H1 (cell line): ENCODE data around the gene DEFB108B. TPM values are rescaled to one million over a fixed set of nuclear protein-coding genes. Genes with fewer than 3 reads are reported as not detected.
"Not testable (repeated sequence)": the region's sequence is repeated elsewhere in the genome, so short reads cannot be mapped to it uniquely, and the experiment has no call there.

ENCODE experiments used
- CTCF ChIA-PET: fragments of 300-600 bp; sonication (Branson Sonifier 250); formaldehyde crosslinking; loops from one replicate; lab custom pipeline; 2021; ENCODE audit not compliant: partially characterized antibody; lab: Charles Lee
- POLR2A ChIA-PET: fragments of 300-600 bp; sonication (Branson Sonifier 250); formaldehyde crosslinking; loops from one replicate; lab custom pipeline; 2021; ENCODE audit warnings: inconsistent platforms; ENCODE audit not compliant: partially characterized antibody; lab: Charles Lee
- DNase-seq, 2 experiments: peaks; one replicate each; pipeline versions ENCODE4 v3.0.0 to v3.0.0-alpha.2; 2010 to 2022; ENCODE audit warnings: low spot score in 2 of 2, low read depth in 1 of 2, mixed read lengths in 1 of 2
- FAIRE-seq: peaks from 2 replicates; lab custom pipeline; 2011; peaks lifted over from hg19 to GRCh38; lab: Jason Lieb, UNC
- H2AFZ ChIP-seq: 2 replicates; pipeline ENCODE4 v1.8.1; 2012; ENCODE audit warnings: low read length, inconsistent platforms
- H2AK5ac ChIP-seq: 2 replicates; pipeline ENCODE4 v1.6.1; 2013; ENCODE audit warnings: low read depth, low read length
- H2BK120ac ChIP-seq: replicated peaks from 2 replicates; pipeline ENCODE3; 2013; ENCODE audit warnings: low read depth, low read length, inconsistent platforms
- H2BK12ac ChIP-seq: 2 replicates; pipeline ENCODE4 v1.6.1; 2013; ENCODE audit warnings: low read depth, low read length
- H2BK15ac ChIP-seq: 2 replicates; pipeline ENCODE4 v1.6.1; 2013; ENCODE audit warnings: low read length
- H2BK20ac ChIP-seq: 2 replicates; pipeline ENCODE4 v1.6.1; 2013; ENCODE audit warnings: low read length
- H2BK5ac ChIP-seq: 2 replicates; pipeline ENCODE4 v1.6.1; 2013; ENCODE audit warnings: low read depth, low read length
- H3K14ac ChIP-seq: 2 replicates; pipeline ENCODE4 v1.6.1; 2013; ENCODE audit warnings: inconsistent platforms; ENCODE audit not compliant: insufficient read length
- H3K18ac ChIP-seq: 2 replicates; pipeline ENCODE4 v1.6.1; 2013; ENCODE audit warnings: low read length; ENCODE audit errors: extremely low read depth
- H3K23ac ChIP-seq: 2 replicates; pipeline ENCODE4 v1.6.1; 2013; ENCODE audit warnings: inconsistent platforms; ENCODE audit not compliant: insufficient read length
- H3K23me2 ChIP-seq: 2 replicates; pipeline ENCODE4 v1.6.1; 2013; ENCODE audit warnings: low read depth, low read length
- H3K27ac ChIP-seq: 2 replicates; pipeline ENCODE4 v1.6.1; 2011; ENCODE audit warnings: low read depth, low read length, inconsistent platforms
- H3K27me3 ChIP-seq, 4 experiments: replicated peaks in 1 of 4; 1 replicate in 1 of 4; 2 replicates in 3 of 4; pipeline versions ENCODE4 v1.6.1 to v1.8.1; 2011 to 2013; ENCODE audit warnings: low read length in 3 of 4, mild to moderate bottlenecking in 3 of 4, inconsistent platforms in 2 of 4, mixed read lengths in 2 of 4, moderate library complexity in 1 of 4; ENCODE audit not compliant: control insufficient read depth in 3 of 4, insufficient read depth in 3 of 4; ENCODE audit errors: extremely low read depth in 1 of 4
- H3K36me3 ChIP-seq, 4 experiments: 2 replicates each; pipeline versions ENCODE4 v1.6.1 to v1.8.1; 2011 to 2013; ENCODE audit warnings: mild to moderate bottlenecking in 4 of 4, low read length in 3 of 4, moderate library complexity in 2 of 4, control low read depth in 1 of 4, inconsistent platforms in 1 of 4; ENCODE audit not compliant: insufficient read depth in 4 of 4, control insufficient read depth in 2 of 4
- H3K4ac ChIP-seq: replicated peaks from 2 replicates; pipeline ENCODE3; 2013; ENCODE audit warnings: low read length, low read depth, mixed read lengths, inconsistent platforms; ENCODE audit not compliant: insufficient read length
- H3K4me1 ChIP-seq, 4 experiments: replicated peaks in 1 of 4; 1 replicate in 1 of 4; 2 replicates in 3 of 4; pipeline versions ENCODE4 v1.6.1 to v1.8.1; 2011 to 2013; ENCODE audit warnings: low read length in 3 of 4, inconsistent platforms in 2 of 4, mixed read lengths in 1 of 4; ENCODE audit not compliant: insufficient read depth in 4 of 4, control insufficient read depth in 3 of 4
- H3K4me2 ChIP-seq, 2 experiments: 2 replicates each; pipeline versions ENCODE4 v1.6.1 to v1.8.1; 2011 to 2013; ENCODE audit warnings: low read depth in 2 of 2, low read length in 2 of 2, control low read depth in 1 of 2, inconsistent platforms in 1 of 2, mild to moderate bottlenecking in 1 of 2; ENCODE audit not compliant: insufficient read depth in 1 of 2
- H3K4me3 ChIP-seq, 4 experiments: fragments of 200-600, 300-600 bp in 1 of 4; sonication (generic), shearing (Covaris generic), sonication (Bioruptor Twin) in 1 of 4; 2 replicates each; pipeline versions ENCODE4 v1.5.1 to v1.8.1; 2011 to 2016; ENCODE audit warnings: low read length in 4 of 4, low read depth in 3 of 4, control low read depth in 2 of 4, inconsistent platforms in 2 of 4, mild to moderate bottlenecking in 2 of 4, mixed read lengths in 1 of 4, moderate library complexity in 1 of 4; ENCODE audit not compliant: insufficient read depth in 2 of 4; ENCODE audit errors: extremely low read depth in 1 of 4
- H3K56ac ChIP-seq: replicated peaks from 2 replicates; pipeline ENCODE3; 2013; ENCODE audit warnings: low read depth, mild to moderate bottlenecking, mixed read lengths, low read length, inconsistent platforms; ENCODE audit not compliant: insufficient read length
- H3K79me1 ChIP-seq: 2 replicates; pipeline ENCODE4 v1.6.1; 2013; ENCODE audit warnings: low read depth, low read length, control low read depth
- H3K79me2 ChIP-seq, 2 experiments: 2 replicates each; pipeline versions ENCODE4 v1.6.1 to v1.8.1; 2012 to 2013; ENCODE audit warnings: low read length in 2 of 2, mild to moderate bottlenecking in 2 of 2, inconsistent platforms in 1 of 2; ENCODE audit not compliant: insufficient read depth in 2 of 2, control insufficient read depth in 1 of 2
- H3K9ac ChIP-seq, 4 experiments: replicated peaks in 1 of 4; 1 replicate in 1 of 4; 2 replicates in 3 of 4; pipeline versions ENCODE4 v1.6.1 to v1.8.1; 2011 to 2013; ENCODE audit warnings: low read depth in 3 of 4, low read length in 3 of 4, control low read depth in 2 of 4, mild to moderate bottlenecking in 2 of 4, moderate library complexity in 2 of 4, inconsistent platforms in 1 of 4; ENCODE audit errors: extremely low read depth in 1 of 4
- H3K9me3 ChIP-seq, 2 experiments: 2 replicates each; pipeline versions ENCODE4 v1.6.1 to v1.8.1; 2012 to 2013; ENCODE audit warnings: mild to moderate bottlenecking in 2 of 2, moderate library complexity in 2 of 2, control low read depth in 1 of 2, inconsistent platforms in 1 of 2, low read depth in 1 of 2, low read length in 1 of 2, mixed read lengths in 1 of 2; ENCODE audit not compliant: insufficient read depth in 2 of 2
- H4K20me1 ChIP-seq, 2 experiments: replicated peaks in 1 of 2; 2 replicates each; pipeline versions ENCODE3 to v1.8.1; 2011 to 2013; ENCODE audit warnings: inconsistent platforms in 2 of 2, low read length in 2 of 2, mild to moderate bottlenecking in 1 of 2; ENCODE audit not compliant: insufficient read depth in 2 of 2, control insufficient read depth in 1 of 2
- H4K5ac ChIP-seq: 2 replicates; pipeline ENCODE4 v1.6.1; 2013; ENCODE audit warnings: low read length, low read depth, mixed read lengths, inconsistent platforms; ENCODE audit not compliant: insufficient read length
- H4K8ac ChIP-seq: 2 replicates; pipeline ENCODE4 v1.8.0; 2013; ENCODE audit warnings: mild to moderate bottlenecking, moderate library complexity, low read length, inconsistent platforms; ENCODE audit not compliant: insufficient read depth; ENCODE audit errors: extremely low read depth
- H4K91ac ChIP-seq: replicated peaks from 2 replicates; pipeline ENCODE3; 2013; ENCODE audit warnings: low read length, mixed read lengths, inconsistent platforms; ENCODE audit not compliant: insufficient read length
- WGBS, 2 experiments: shearing (Covaris generic) in 1 of 2; methylation state at CpG; one replicate each; pipeline versions ENCODE4 v1.1.6 to v1.1.7; 2013 to 2015; ENCODE audit warnings: low lambda C conversion rate in 2 of 2, mixed read lengths in 2 of 2, inconsistent platforms in 1 of 2, low coverage in 1 of 2, missing lambda C conversion rate in 1 of 2; ENCODE audit not compliant: insufficient replicate concordance in 2 of 2, insufficient coverage in 1 of 2, insufficient read length in 1 of 2; ENCODE audit errors: extremely low coverage in 1 of 2, missing lambda C conversion rate in 1 of 2; 5-methylcytosine and 5-hydroxymethylcytosine counted together
- polyA plus RNA-seq, 7 experiments: library from polyadenylated mRNA; depleted of rRNA in 3 of 7; stranded (reverse) in 5 of 7; unstranded in 2 of 7; fragments of >200 nt in 5 of 7; fragments of 200-250 nt in 2 of 7; gene quantifications; 1 replicate in 5 of 7; 2 replicates in 1 of 7; 4 replicates in 1 of 7; pipeline versions ENCODE4 v1.2.1 to v1.2.3, GENCODE V29; 2011 to 2013; ENCODE audit warnings: missing spikeins in 2 of 7, mixed read lengths in 2 of 7
- total RNA-seq: library from RNA; stranded (reverse); fragmentation: NEBNext Ultra II Directional; extraction: Animal tissue kit (Norgen Biotek cat#: 25700); gene quantifications from 2 replicates; pipeline ENCODE4 v1.2.1, GENCODE V29; 2021

Gene DEFB108B
- total and polyA plus RNA-seq, 2 of the 8 experiments (the other 6 are each of a cell fraction or from before 2014, with no cell fraction given), result not detected

DNA sequence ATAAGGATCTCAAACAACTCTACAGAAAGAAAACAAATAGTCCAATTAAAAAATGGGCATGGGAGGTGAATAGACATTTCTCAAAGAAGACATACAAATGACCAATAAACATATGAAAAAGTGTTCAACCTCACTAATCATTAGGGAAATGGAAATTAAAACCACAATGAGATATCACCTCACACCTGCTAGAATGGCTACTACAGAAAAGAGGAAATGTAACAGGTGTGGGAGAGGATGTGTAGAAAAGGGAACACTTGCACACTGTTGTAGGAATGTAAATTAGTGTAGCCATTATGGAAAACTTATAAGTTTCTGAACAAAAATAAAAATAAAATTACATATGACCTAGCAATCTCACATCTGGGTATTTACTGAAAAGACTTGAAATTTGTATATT is 37.7 kb downstream of the DEFB108B start:
- H3K79me2 ChIP-seq, H3K36me3 ChIP-seq, H2BK15ac ChIP-seq, H2AFZ ChIP-seq, H3K18ac ChIP-seq, POLR2A ChIA-PET, H3K23ac ChIP-seq, FAIRE-seq, H3K23me2 ChIP-seq, DNase-seq, CTCF ChIA-PET, H3K14ac ChIP-seq, H3K79me1 ChIP-seq, H4K5ac ChIP-seq, H2AK5ac ChIP-seq, H3K9me3 ChIP-seq, H3K4me2 ChIP-seq, H2BK20ac ChIP-seq, H4K20me1 ChIP-seq, H3K27ac ChIP-seq, H2BK120ac ChIP-seq, H3K9ac ChIP-seq, H3K4ac ChIP-seq, H3K56ac ChIP-seq, H3K27me3 ChIP-seq, H4K8ac ChIP-seq, H4K91ac ChIP-seq, H3K4me3 ChIP-seq, H2BK5ac ChIP-seq, H3K4me1 ChIP-seq, H2BK12ac ChIP-seq: not testable (repeated sequence)

DNA sequence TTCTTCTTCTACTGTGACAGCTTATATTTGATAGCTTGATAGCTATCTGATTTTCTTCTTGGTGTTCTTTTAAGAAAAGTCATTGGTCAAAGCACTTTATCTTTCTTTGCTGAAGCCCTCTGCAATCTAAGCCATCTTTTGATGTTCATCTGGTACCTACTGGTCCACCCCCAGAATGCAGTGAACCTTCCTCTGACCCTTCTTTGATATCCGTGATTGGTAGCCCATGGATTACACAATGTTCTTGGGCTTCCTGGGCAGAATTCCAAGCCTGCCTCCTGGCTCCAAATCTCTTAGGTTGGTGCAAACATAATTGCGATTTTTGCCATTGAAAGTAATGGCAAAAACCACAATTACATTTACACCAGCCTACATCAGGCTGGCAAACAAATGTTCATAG is 43.3 kb downstream of the DEFB108B start:
- POLR2A ChIA-PET, H2BK15ac ChIP-seq, H3K4me1 ChIP-seq: not testable (repeated sequence)

More for the DNA sequence above, 43.3 kb downstream of the DEFB108B start:
- H3K23me2 ChIP-seq, H3K14ac ChIP-seq, H4K91ac ChIP-seq, H3K79me1 ChIP-seq, H3K23ac ChIP-seq, H3K4ac ChIP-seq, H3K4me2 ChIP-seq, H2AFZ ChIP-seq, CTCF ChIA-PET, H3K79me2 ChIP-seq, H2BK5ac ChIP-seq, DNase-seq, H4K5ac ChIP-seq, H3K27ac ChIP-seq, H3K56ac ChIP-seq, H2BK120ac ChIP-seq, H2AK5ac ChIP-seq, H4K20me1 ChIP-seq, H3K18ac ChIP-seq, H2BK20ac ChIP-seq, H4K8ac ChIP-seq, FAIRE-seq, H3K36me3 ChIP-seq, H3K9ac ChIP-seq, H2BK12ac ChIP-seq, H3K27me3 ChIP-seq, H3K9me3 ChIP-seq, H3K4me3 ChIP-seq: not testable (repeated sequence)
- WGBS, 2 experiments, result 97% methylated on average over 2 of the region's 2 CpGs; no CpG with 5 or more reads in 1 of the 2 experiments
